Middle frontal gyrus (tissue), 1 donor: Measurements from ENCODE around the gene DST.

Source experiments
- DNase-seq: peaks from one replicate; pipeline ENCODE4 v3.0.0-alpha.2; 2015; ENCODE audit warnings: low spot score; ENCODE audit errors: extremely low spot score

DST gene

DNA sequence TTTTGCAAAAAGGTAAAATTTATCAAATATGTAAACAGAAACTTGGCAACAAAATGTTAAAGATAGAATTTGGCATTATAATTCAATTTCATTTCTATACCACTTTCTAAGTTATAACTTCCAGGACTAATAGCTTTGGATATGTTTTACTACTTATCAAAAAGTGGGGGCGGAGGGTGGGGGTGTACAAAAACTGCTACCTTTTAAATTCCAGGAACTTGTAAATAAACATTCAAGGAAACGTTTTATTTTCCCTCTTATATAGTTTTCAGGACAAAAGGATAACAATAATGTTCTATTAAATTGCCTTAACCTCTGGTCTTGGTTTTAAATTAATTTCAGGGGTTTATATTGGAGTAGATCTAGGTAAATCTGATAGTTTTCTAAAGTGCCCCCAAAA, 103.8 kb downstream of the DST start:
- no peak for DNase-seq

- DNase-seq: no peak
Measured at GRCh38 chr6:56537223-56537770, 105.4 kb downstream of the DST start.

- no peak for DNase-seq
Measured at GRCh38 chr6:56536536-56536935, 106.2 kb downstream of the DST start.

DNA sequence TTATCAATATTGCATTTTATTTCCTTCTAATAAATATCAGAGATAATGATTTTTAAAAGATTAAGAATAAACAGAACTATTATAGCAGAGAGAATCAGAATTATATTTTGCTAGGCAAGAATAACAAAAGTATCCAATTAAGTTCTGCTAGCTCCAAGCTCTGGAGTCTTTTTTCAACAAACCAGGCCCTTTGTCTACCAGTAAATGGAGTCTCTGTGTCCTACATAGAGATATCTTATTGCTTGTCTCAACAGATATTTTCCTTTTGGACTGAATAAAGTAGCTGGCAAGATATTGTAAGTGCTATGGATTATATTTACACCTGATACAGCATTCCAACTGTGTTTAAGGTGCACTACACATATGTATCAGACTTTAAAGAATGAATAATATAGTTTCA, 107.1 kb downstream of the DST start:
- DNase-seq: no peak

- no peak for DNase-seq
Measured at GRCh38 chr6:56534680-56535419, 107.8 kb downstream of the DST start.

- no peak for DNase-seq
Measured at GRCh38 chr6:56532766-56533551, 109.7 kb downstream of the DST start.

DNA sequence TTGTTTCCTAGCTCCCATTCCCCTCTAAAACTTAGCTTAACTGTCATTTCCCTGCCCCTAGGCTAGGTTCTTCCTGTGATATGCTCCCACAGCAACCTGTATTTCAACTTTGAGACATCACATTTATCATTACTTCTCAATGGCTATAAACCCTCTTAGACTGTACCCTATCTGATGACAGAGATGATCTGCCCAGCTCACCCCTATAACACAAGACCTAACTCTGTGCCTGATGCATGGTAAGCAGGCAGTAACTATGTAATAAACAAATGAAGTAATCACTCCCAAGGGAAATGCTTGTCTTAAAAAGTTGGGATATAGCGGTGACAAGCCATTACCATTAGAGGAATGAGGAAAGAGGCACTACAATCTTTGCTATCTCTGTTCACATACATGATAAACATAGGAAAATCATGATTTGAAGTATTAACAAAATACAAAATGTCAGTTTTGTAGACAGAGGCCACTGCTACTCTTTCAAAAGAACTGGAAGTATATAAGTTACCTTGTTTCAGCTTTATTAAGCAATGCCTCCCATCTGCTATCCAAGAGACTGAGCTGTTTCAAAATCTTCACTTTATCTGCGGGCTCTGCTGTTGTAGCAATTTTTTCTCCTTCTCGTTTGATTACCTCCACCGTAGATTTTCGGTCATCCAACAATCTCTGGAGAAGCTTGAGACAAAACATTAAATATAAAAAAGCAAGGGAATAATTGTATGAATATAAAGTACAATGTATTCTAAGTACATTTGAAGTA, 110.7 kb downstream of the DST start:
- DNase-seq: no peak

- no peak for DNase-seq
Measured at GRCh38 chr6:56529594-56530191, 113.0 kb downstream of the DST start.

DNA sequence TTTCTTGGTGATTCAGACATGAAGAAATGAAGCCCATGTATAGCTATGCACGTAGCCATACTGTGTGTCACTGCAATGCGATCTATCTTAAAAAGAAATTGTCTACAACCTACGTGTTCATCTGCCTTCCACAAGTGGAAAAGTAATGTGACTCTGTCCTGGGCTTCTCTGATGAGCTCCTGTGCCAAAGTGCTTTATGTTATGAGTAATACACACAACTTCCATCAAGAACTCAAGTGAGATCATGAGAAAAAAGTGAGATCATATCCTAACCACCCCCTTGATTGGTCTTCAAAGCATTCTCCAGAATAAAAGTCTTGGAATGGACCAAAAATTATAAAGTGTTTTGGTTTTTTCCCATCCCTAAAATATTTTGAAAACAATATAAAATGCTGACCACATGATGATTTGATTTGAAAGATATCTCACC, 114.3 kb downstream of the DST start:
- DNase-seq: no peak

- no peak for DNase-seq
Measured at GRCh38 chr6:56527934-56528333, 114.8 kb downstream of the DST start.

GRCh38 chr6:56526860-56527544, 115.7 kb downstream of the DST start:
- no peak for DNase-seq

GRCh38 chr6:56525974-56526789, 116.5 kb downstream of the DST start:
- DNase-seq: no peak

DNA sequence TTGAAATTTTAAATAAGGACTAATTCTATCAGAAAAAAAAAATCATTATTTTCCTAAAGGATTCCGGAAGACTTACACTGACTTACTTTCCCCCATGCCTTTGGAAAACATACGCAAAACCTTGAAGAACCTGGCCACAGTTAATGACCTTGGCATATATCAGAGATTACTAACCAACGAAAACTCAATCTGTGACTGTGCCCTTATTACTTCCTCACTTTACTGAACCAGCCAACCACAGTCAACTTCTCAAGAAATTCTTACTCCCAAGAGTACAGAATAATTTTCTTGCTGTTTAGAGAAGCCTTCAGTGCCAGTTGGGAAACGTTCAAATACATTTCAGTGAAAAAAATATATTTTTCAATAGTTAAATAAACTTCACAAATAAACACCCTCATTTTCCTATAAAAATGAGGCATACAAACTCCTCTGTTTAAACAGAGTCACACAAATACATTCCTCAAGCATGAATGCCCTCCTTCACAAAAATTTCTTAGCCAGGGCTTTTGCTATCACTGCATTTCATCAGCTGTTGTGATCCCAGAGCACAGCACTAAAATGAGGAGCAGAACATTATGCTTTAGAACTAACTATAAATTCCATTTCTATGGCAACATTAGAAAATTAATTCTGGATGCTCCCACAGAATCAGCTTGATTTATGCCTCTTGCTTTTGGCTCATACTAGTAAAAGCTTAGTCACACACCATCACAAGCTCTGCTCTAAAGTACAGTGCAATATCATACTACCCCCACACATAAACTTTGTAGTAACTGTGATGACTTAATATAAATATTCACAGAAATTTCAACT, 117.6 kb downstream of the DST start:
- no peak for DNase-seq

GRCh38 chr6:56522495-56523270, 120.0 kb downstream of the DST start:
- DNase-seq: no peak

DNA sequence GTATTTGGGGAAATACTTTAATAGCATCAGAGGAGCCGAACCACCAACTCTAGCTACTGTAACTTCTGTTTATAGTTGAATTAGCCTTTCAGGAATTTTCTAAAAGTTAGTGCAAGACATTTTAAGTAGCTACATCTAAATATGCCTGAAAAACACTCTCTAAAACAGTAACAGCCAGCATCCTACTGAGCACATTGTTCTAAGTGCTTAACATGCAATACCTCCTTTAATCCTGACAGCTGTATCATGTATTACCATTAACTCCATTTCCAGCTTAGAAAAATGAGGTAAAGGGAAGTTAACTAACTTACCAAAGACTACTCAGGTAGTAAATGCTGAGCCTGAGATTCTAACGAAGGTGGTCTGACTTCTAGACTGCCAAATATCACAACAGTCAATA, 120.7 kb downstream of the DST start:
- DNase-seq: no peak

GRCh38 chr6:56521454-56521853, 121.2 kb downstream of the DST start:
- no peak for DNase-seq

DNA sequence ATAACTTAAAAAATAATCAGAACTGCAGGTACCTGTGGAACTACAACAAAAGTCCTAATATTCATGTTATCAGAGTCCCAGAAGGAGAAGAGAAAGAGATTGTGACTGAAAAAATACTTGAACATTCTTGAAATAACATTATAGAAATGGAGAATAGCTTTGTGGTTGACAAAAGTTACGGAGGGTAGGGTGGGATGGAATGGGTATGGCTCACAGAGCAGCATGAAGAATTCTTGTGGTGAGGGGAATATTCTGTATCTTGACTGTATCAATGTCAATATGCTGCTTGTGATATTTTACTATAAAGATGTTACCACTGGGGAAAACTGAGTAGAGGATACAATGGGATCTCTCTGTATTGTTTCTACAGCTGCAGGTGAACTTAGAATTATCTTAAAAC, 122.5 kb downstream of the DST start:
- no peak for DNase-seq
